GM21717 (cell line): ENCODE results near the gene COMMD10.
"Not testable (repeated sequence)": the region's sequence is repeated elsewhere in the genome, so short reads cannot be mapped to it uniquely, and the experiment has no call there.

Experiments
- ATAC-seq: cut with Tn5 transposase; IDR thresholded peaks from one replicate; pipeline ENCODE4 v1.9.1; 2021; ENCODE audit warnings: mild to moderate bottlenecking, moderate library complexity; ENCODE audit not compliant: unreplicated experiment

COMMD10 gene

GRCh38 chr5:116084871-116085715 is at the start of gene COMMD10:
Gene COMMD10 (plus strand): TSS chr5:116085025.
- ATAC-seq: peak; percentile 94

- no peak for ATAC-seq
Observed at GRCh38 chr5:116035123-116035522, 49.7 kb upstream of the COMMD10 start.

- no peak for ATAC-seq
Observed at GRCh38 chr5:116037236-116037822, 47.5 kb upstream of the COMMD10 start.

GRCh38 chr5:116038817-116039216 is 46.0 kb upstream of the COMMD10 start:
- peak; percentile 77 for ATAC-seq

- no peak for ATAC-seq
Observed at GRCh38 chr5:116042375-116042774, 42.5 kb upstream of the COMMD10 start.

GRCh38 chr5:116044073-116044472 is 40.8 kb upstream of the COMMD10 start:
- no peak for ATAC-seq

GRCh38 chr5:116045821-116046220 is 39.0 kb upstream of the COMMD10 start:
- no peak for ATAC-seq

- no peak for ATAC-seq
Observed at GRCh38 chr5:116046261-116046660, 38.6 kb upstream of the COMMD10 start.

- no peak for ATAC-seq
Observed at GRCh38 chr5:116046823-116047222, 38.0 kb upstream of the COMMD10 start.

GRCh38 chr5:116058346-116058936 is 26.4 kb upstream of the COMMD10 start:
- ATAC-seq: no peak

- ATAC-seq: no peak
Observed at GRCh38 chr5:116062352-116062751, 22.5 kb upstream of the COMMD10 start.

GRCh38 chr5:116063950-116064349 is 20.9 kb upstream of the COMMD10 start:
- no peak for ATAC-seq

GRCh38 chr5:116068028-116068632 is 16.7 kb upstream of the COMMD10 start:
- no peak for ATAC-seq

- no peak for ATAC-seq
Observed at GRCh38 chr5:116071211-116071610, 13.6 kb upstream of the COMMD10 start.

- no peak for ATAC-seq
Observed at GRCh38 chr5:116075191-116075831, 9.5 kb upstream of the COMMD10 start.

GRCh38 chr5:116076496-116076895 is 8.3 kb upstream of the COMMD10 start:
- ATAC-seq: peak; percentile 99

GRCh38 chr5:116078199-116078598 is 6.6 kb upstream of the COMMD10 start:
- no peak for ATAC-seq

- peak; percentile 43 for ATAC-seq
Observed at GRCh38 chr5:116084287-116084691, 536 bp upstream of the COMMD10 start.

GRCh38 chr5:116086309-116086708 is 1.5 kb downstream of the COMMD10 start:
- ATAC-seq: not testable (repeated sequence)

GRCh38 chr5:116088062-116088461 is 3.2 kb downstream of the COMMD10 start:
- ATAC-seq: no peak

- ATAC-seq: no peak
Observed at GRCh38 chr5:116090302-116090701, 5.5 kb downstream of the COMMD10 start.
